AG04449 (cell line): ENCODE results near the gene MYO1B.

ENCODE experiments used
- CTCF ChIA-PET: fragments of 350-600 bp; formaldehyde crosslinking; extraction: SDS; loops from one replicate; lab custom pipeline; 2021; ENCODE audit warnings: antibody characterized with exemption; lab: Yijun Ruan, JAX
- POLR2A ChIA-PET: fragments of 400-600, 350-600 bp; formaldehyde crosslinking; extraction: SDS; loops from one replicate; lab custom pipeline; 2020; ENCODE audit warnings: antibody characterized with exemption, inconsistent platforms; lab: Yijun Ruan, JAX
- DNase-seq: peaks from one replicate; pipeline ENCODE4 v3.0.0-alpha.2; 2010; ENCODE audit warnings: low read depth, low spot score
- H3K4me3 ChIP-seq: 2 replicates; pipeline ENCODE4 v1.5.1; 2011; ENCODE audit warnings: low read depth, mild to moderate bottlenecking, control low read depth, low read length
- CTCF ChIP-seq: IDR thresholded peaks from one replicate; pipeline ENCODE4 v1.5.1; 2011; ENCODE audit warnings: mild to moderate bottlenecking, moderate library complexity, low read length, control low read depth, inconsistent platforms; ENCODE audit not compliant: insufficient read depth; ENCODE audit errors: missing control alignments

Gene MYO1B

GRCh38 chr2:191399601-191400000 is 154.4 kb downstream of the MYO1B start:
- ChIA-PET CTCF (no interaction called here), POLR2A (no interaction called here)
- H3K4me3 ChIP-seq, result no peak overlapping the region
- TF ChIP-seq CTCF, result no peak
- DNase-seq, result no peak

GRCh38 chr2:191401287-191401686 is 156.1 kb downstream of the MYO1B start:
- POLR2A ChIA-PET, result interaction anchor here (0.6 kb wide), 1 partner anchor 86 kb away, joined by 3 read pairs; no protein-coding TSS in a partner anchor
- peak; percentile 29 for DNase-seq
- TF ChIP-seq CTCF, result no peak
- H3K4me3 ChIP-seq, result no peak overlapping the region
- CTCF ChIA-PET, result interaction anchor here (0.8 to 1.3 kb wide), 2 partner anchors 100 to 236 kb away, joined by 3 to 5 read pairs; no protein-coding TSS in a partner anchor

GRCh38 chr2:191402966-191403565 is 157.9 kb downstream of the MYO1B start:
- POLR2A ChIA-PET, result no interaction called here
- no peak for TF ChIP-seq CTCF
- CTCF ChIA-PET, result interaction anchor here (1.6 to 4.1 kb wide), 2 partner anchors 13 to 99 kb away, joined by 5 to 23 read pairs; no protein-coding TSS in a partner anchor
- no peak overlapping the region for H3K4me3 ChIP-seq
- no peak for DNase-seq

- peak; percentile 33 for DNase-seq
- ChIA-PET POLR2A (no interaction called here), CTCF (interaction anchor here (0.9 to 4.1 kb wide), 3 partner anchors 21 to 352 kb away, joined by 3 to 23 read pairs (median 5); no protein-coding TSS in a partner anchor)
- no peak overlapping the region for H3K4me3 ChIP-seq
- no peak for TF ChIP-seq CTCF
Measured at GRCh38 chr2:191404568-191404991, 159.4 kb downstream of the MYO1B start.

GRCh38 chr2:191405546-191405945 is 160.3 kb downstream of the MYO1B start:
- no peak for DNase-seq
- TF ChIP-seq CTCF, result no peak
- ChIA-PET POLR2A (no interaction called here), CTCF (interaction anchor here (0.7 to 4.1 kb wide), 7 partner anchors 14 to 239 kb away, joined by 3 to 23 read pairs (median 3); no protein-coding TSS in a partner anchor)
- H3K4me3 ChIP-seq, result no peak overlapping the region

GRCh38 chr2:191410646-191411436 is 165.6 kb downstream of the MYO1B start:
- CTCF ChIA-PET, result interaction anchor here (1.3 to 1.8 kb wide), 3 partner anchors 90 to 246 kb away, joined by 5 to 6 read pairs (median 5); no protein-coding TSS in a partner anchor
- no peak for TF ChIP-seq CTCF
- H3K4me3 ChIP-seq, result no peak overlapping the region
- POLR2A ChIA-PET, result interaction anchor here (0.6 kb wide), 1 partner anchor 362 kb away, joined by 3 read pairs; no protein-coding TSS in a partner anchor
- no peak for DNase-seq
